ENCODE results near the gene KCNK2.
"Not testable (repeated sequence)": the region's sequence is repeated elsewhere in the genome, so short reads cannot be mapped to it uniquely, and the experiment has no call there.

Gene KCNK2

GRCh38 chr1:215160351-215160750, 77.8 kb downstream of the KCNK2 start:
- DNase-seq = no peak

DNA sequence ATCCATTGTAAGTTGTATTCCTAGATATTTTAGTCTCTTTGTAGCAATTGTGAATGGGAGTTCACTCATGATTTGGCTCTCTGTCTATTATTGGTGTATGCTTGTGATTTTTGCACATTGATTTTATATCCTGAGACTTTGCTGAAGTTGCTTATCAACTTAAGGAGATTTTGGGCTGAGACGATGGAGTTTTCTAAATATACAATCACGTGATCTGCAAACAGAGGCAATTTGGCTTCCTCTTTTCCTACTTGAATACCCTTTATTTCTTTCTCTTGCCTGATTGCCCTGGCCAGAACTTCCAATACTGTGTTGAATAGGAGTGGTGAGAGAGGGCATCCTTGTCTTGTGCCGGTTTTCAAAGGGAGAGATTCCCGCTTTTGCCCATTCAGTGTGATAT, 80.6 kb downstream of the KCNK2 start:
- not testable (repeated sequence) for DNase-seq

- DNase-seq = no peak
These were observed 84.3 kb downstream of the KCNK2 start for GRCh38 chr1:215166886-215167285.

GRCh38 chr1:215181518-215181917, 99.0 kb downstream of the KCNK2 start:
- DNase-seq = no peak

DNA sequence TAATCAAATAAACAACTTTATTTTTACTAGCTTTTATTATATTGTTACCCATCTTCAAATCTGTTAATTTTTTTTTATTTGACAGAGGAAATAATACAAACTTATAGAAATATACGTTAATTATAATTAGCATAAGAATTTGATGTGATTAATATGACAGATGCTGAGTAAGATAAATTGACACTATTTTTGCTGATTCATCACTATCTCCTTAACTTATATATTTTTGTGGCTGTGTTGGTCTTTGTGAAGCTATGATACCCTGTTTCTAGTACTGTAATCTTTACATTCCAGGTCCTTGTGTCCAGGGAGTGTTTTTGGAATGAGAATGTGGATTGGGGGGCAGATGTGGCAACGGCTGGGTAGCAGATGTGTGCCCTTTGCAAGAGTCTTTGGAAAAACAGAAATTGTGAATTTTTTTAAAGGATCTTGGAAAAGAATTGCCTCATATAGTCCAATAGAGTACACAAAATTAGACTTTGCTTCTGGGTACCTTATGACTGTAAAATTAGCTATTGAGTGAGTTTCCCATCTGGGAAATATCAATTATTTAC, 102.6 kb downstream of the KCNK2 start:
- no peak for DNase-seq

- DNase-seq = no peak
These were observed 105.9 kb downstream of the KCNK2 start for GRCh38 chr1:215188302-215188950.

DNA sequence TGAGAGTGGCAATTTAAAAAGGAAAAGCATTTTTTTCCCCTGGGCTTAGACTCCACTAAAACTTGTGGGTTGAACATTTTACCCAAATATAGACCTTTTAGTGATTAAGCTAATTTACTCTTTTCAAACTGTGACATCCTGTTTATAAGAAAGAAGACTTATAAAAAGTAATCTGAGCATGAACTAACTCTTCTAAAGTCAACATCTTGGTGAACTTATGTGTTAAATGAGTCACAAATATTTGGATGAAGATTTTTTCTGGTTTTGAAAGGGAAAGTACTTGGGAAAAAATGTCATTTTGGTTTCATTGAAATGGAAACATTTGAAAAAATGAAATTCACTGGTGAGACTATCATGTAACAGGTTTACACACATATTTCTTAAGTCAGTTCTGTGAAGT, 109.8 kb downstream of the KCNK2 start:
- DNase-seq = no peak

GRCh38 chr1:215198021-215198420, 115.5 kb downstream of the KCNK2 start:
- DNase-seq = no peak

DNA sequence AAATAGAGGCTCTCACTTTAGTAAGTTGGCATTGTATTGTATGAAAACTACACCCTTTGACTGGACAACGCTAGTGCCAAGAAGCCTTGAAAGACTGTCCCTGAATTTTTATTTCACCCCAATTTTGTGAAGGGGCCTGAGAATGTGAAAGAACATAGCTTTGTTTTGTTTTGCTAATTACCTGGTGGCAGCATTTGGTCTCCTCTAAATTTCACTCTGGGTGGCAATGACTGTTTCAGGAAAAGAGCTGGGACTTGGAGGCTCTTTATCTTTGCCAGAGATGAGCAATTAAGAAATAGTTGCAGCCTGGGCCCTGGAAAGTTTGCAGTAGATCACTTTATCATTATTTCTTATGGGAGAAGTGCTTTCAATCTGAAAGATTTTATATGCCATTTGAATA, 117.6 kb downstream of the KCNK2 start:
- no peak for DNase-seq

- DNase-seq = no peak
These were observed 118.7 kb downstream of the KCNK2 start for GRCh38 chr1:215201283-215201682.

GRCh38 chr1:215202868-215203267, 120.3 kb downstream of the KCNK2 start:
- no peak for DNase-seq

GRCh38 chr1:215210167-215210566, 127.6 kb downstream of the KCNK2 start:
- no peak for DNase-seq

DNA sequence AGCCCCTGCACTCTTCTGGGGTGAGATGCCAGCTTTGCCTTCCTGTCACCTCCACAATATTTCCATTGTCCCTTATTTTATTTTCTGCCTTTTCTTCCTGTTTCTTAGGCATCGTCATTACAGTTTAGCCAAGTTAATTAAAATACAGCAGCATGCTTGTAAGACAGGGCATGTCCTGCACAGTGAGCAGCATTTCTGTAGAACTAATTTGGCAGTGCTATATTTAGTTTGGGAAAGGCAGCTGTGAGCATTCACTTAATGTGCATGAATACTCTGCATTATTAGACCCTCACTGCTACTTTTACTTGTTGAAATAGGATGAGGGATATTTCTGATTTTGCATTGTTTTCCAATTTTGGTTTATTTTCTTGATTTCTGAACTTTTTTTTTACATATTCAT, 133.3 kb downstream of the KCNK2 start:
- DNase-seq = no peak

- DNase-seq = no peak
These were observed 136.8 kb downstream of the KCNK2 start for GRCh38 chr1:215219372-215219771.

DNA sequence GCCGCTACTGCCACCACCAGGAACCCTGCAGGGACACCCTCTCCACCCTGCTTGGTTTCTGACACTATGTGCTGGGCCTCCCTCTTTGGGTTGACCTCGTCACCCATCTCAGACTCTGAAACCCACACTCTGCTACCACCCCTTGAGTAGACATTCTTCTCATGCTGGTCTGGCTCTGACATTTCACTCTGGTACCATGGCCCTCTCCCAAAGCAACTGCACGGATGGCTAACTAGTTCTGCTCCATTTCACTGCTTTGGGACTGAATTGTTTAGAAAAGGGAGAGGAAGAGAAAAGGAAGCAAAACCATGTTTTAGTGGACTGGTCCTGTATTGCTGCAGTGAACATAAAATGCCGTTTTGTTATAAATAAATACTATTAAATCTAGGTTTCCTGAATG, 137.8 kb downstream of the KCNK2 start:
- DNase-seq = no peak

DNA sequence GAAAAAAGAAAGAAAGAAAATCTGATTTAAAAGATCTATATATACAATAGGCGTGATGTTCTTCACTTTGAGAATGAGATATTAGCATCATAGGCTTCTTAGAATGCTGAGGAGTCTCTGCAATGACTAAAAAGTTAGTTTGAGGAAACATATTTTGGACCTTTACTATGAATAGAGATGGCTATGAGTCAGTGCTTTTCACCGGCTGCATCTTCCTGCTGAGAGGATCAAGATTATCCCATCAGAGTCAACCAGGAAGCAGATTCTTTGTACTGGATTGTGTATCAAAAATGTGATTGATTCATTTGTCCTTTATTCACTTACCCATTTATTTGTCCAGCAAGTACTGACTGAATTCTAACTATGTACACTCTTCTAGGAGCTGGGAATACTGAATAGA, 144.2 kb downstream of the KCNK2 start:
- DNase-seq = no peak

DNA sequence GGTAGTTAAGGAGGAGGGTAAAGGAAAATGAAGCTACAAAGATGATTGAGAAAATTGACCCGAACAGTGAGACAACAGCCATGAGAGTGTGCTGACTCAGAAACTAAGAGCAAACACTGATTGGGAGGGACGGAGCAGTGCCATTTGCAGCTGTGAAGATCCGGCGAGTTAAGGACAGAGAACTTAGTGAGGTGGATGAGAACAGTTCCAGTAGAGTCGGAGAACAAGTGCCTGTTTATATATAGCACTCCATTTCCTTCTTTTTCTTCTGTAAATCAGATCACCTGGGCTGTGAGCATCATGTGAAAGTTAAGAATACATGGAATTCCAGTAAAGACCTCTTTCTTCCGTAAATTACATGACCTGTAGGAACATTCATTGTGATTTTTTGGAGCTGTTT, 145.7 kb downstream of the KCNK2 start:
- no peak for DNase-seq

GRCh38 chr1:215241451-215241850, 158.9 kb downstream of the KCNK2 start:
- no peak for DNase-seq

DNA sequence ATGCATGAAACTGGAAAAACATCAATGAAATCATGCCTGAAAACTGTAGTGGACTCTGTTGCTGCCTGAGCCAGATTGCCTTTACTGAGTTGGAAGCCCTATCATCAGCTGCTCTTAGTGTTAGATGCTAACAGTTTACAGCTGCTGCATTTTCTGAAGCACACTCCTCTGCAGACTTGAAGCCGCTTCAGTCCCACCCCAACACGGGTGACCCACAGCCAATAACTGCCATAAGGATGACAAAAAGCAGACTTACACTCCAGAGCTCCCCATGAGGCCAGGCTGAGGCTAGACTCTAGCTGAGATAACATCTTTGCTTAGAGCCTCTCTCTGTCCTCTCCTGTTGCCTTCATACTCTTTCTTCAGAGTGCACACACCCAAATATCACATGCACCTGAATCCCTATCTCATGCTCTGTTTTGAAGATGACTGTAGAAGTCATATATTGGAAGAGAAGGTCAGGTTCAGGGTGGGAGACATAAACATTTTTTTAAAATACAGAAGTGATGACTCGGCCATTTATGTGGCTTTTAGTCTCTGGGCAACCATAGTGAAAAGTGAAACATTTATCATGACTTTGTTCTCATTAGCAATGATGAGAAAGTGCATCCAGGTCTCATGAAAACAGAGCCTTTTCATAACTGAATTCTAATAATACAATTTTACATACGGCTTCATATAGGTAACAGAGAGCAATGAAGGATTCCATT, 161.0 kb downstream of the KCNK2 start:
- peak; percentile 28 for DNase-seq

DNA sequence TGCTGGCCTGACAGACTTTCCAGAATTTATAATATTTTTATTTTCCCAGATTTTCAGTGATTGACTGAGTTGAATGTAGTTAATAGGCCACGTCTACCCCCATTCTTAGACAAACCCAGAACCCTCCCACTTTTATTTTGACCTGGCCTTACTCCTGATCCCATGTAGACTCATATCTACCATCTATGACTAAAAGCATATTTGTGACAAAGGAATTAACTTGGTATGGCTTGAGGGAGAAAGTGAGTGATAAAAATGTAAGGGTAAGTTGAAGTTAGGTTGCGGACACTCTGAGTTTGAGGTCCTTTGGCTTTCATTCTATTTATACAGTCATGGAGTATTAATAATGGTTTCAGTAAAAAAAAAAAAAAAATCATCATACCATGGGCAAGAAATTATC, 168.4 kb downstream of the KCNK2 start:
- DNase-seq = no peak

- DNase-seq = no peak
These were observed 168.9 kb downstream of the KCNK2 start for GRCh38 chr1:215251428-215251827.

DNA sequence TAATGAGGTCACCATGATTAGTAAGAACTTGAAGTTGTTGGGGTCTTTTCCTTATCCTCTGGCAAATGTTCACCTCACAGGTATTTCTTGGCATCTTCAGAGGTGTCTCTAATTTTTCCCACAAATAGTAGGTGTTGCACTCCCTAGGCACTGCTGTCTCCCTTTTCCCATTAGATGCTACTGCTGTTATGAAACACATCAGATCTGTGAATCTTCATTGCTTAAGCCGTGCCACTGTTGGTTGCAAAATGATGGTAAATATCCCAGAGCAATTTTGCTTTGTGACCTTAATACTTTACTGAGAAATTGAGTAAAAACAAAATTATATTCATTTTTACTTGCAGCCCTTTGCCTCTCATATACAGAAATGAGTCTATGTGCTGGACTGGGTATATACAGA, 169.6 kb downstream of the KCNK2 start:
- DNase-seq = no peak

GRCh38 chr1:215256936-215257679, 174.6 kb downstream of the KCNK2 start:
- DNase-seq = no peak

- no peak for DNase-seq
These were observed 178.2 kb downstream of the KCNK2 start for GRCh38 chr1:215260711-215261110.
